HepG2 (cell line): Measurements from ENCODE around the gene UBE2M. TPM values are rescaled to one million over a fixed set of nuclear protein-coding genes. Genes with fewer than 3 reads are reported as not detected.
A peak's percentile ranks its signal among the peaks of the same experiment; 100 is the strongest.

Experiments
- CENPT ChIP-seq: sonication (generic); formaldehyde crosslinking; IDR thresholded peaks from 2 replicates; pipeline ENCODE4 v1.8.0; 2022; ENCODE audit warnings: low read depth, mild to moderate bottlenecking, moderate library complexity, missing genetic modification reagents
- CHD2 ChIP-seq: IDR thresholded peaks from 2 replicates; pipeline ENCODE4 v1.6.1; 2011; ENCODE audit warnings: low read depth, low read length, improper control_type of control experiment
- EEA1 ChIP-seq: sonication (generic); formaldehyde crosslinking; IDR thresholded peaks from 2 replicates; pipeline ENCODE4 v1.5.1; 2020; ENCODE audit warnings: mild to moderate bottlenecking, missing genetic modification reagents, borderline replicate concordance
- FOXJ3 ChIP-seq: sonication (generic); formaldehyde crosslinking; IDR thresholded peaks from 2 replicates; pipeline ENCODE4 v1.4.0; 2020; ENCODE audit warnings: missing genetic modification reagents, mild to moderate bottlenecking, borderline replicate concordance
- KLF9 ChIP-seq: IDR thresholded peaks from 2 replicates; pipeline ENCODE4 v1.6.1; 2016; ENCODE audit warnings: low read depth
- MXI1 ChIP-seq: IDR thresholded peaks from 3 replicates; pipeline ENCODE4 v1.6.1; 2012; ENCODE audit warnings: low read depth, low read length, inconsistent platforms, borderline replicate concordance
- MYC ChIP-seq: sonication (generic); formaldehyde crosslinking; IDR thresholded peaks from 2 replicates; pipeline ENCODE4 v1.9.0; 2021; ENCODE audit warnings: missing genetic modification reagents, borderline replicate concordance
- PPARG ChIP-seq: conservative IDR thresholded peaks from 2 replicates; pipeline ENCODE4 v1.6.1; 2016; ENCODE audit warnings: missing biosample characterization, missing genetic modification reagents
- RBFOX2 ChIP-seq: fragments of 200-400 bp; formaldehyde crosslinking; IDR thresholded peaks from 2 replicates; pipeline ENCODE4 v1.6.1; 2017; ENCODE audit warnings: low read depth, mild to moderate bottlenecking, low read length
- RBM22 ChIP-seq: fragments of 200-400 bp; formaldehyde crosslinking; optimal IDR thresholded peaks from 2 replicates; pipeline ENCODE3; 2017; ENCODE audit warnings: mild to moderate bottlenecking, low read length, moderate library complexity
- RCOR2 ChIP-seq: IDR thresholded peaks from 2 replicates; pipeline ENCODE4 v1.6.1; 2016; ENCODE audit warnings: missing biosample characterization, missing genetic modification reagents
- SPEN ChIP-seq: sonication (generic); formaldehyde crosslinking; IDR thresholded peaks from 2 replicates; pipeline ENCODE4 v1.5.1; 2020; ENCODE audit warnings: low read depth, mild to moderate bottlenecking, missing genetic modification reagents
- TCF12 ChIP-seq, 2 experiments: fragments of 450-650 bp in 1 of 2; sonication (generic) in 1 of 2; formaldehyde crosslinking in 1 of 2; IDR thresholded peaks; 2 replicates each; pipeline versions ENCODE4 v1.6.1 to v1.8.0; 2017 to 2022; ENCODE audit warnings: antibody characterized with exemption in 1 of 2, mild to moderate bottlenecking in 1 of 2, missing genetic modification reagents in 1 of 2, moderate library complexity in 1 of 2
- ZFP62 ChIP-seq: sonication (generic); formaldehyde crosslinking; IDR thresholded peaks from 2 replicates; pipeline ENCODE4 v1.4.0; 2020; ENCODE audit warnings: missing genetic modification reagents
- ZFX ChIP-seq: sonication (generic); formaldehyde crosslinking; IDR thresholded peaks from 2 replicates; pipeline ENCODE4 v1.4.0; 2020; ENCODE audit warnings: mild to moderate bottlenecking, low read depth, missing genetic modification reagents, moderate library complexity
- ZNF20 ChIP-seq: sonication (generic); formaldehyde crosslinking; IDR thresholded peaks from 2 replicates; pipeline ENCODE4 v1.4.0; 2020; ENCODE audit warnings: mild to moderate bottlenecking, moderate library complexity, missing genetic modification reagents
- ZNF777 ChIP-seq: sonication (generic); formaldehyde crosslinking; IDR thresholded peaks from 2 replicates; pipeline ENCODE4 v1.4.0; 2020; ENCODE audit warnings: missing genetic modification reagents
- ZNF839 ChIP-seq: sonication (generic); formaldehyde crosslinking; IDR thresholded peaks from 2 replicates; pipeline ENCODE4 v1.4.0; 2020; ENCODE audit warnings: missing genetic modification reagents, mild to moderate bottlenecking, borderline replicate concordance
- ZNF883 ChIP-seq: sonication (generic); formaldehyde crosslinking; IDR thresholded peaks from 2 replicates; pipeline ENCODE4 v1.5.1; 2020; ENCODE audit warnings: mild to moderate bottlenecking, missing genetic modification reagents; ENCODE audit errors: not compliant biosample characterization
- polyA plus RNA-seq, 8 experiments: library from polyadenylated mRNA; depleted of rRNA in 3 of 8; stranded (reverse) in 7 of 8; unstranded in 1 of 8; fragments of >200 nt; fragmentation: Illumina TruSeq in 4 of 8; extraction: Trizol in 4 of 8; gene quantifications; 2 replicates each; pipeline versions ENCODE4 v1.2.1 to v1.2.3, GENCODE V29; 2011 to 2016; ENCODE audit warnings: low read depth in 4 of 8, missing spikeins in 1 of 8, mixed read lengths in 1 of 8; ENCODE audit not compliant: insufficient read depth in 1 of 8
- total RNA-seq, 5 experiments: library from RNA; depleted of rRNA; stranded (reverse); fragments of >200 nt; fragmentation: Illumina TruSeq; extraction: Trizol; gene quantifications; 2 replicates each; pipeline ENCODE4 v1.2.3, GENCODE V29; 2016; ENCODE audit warnings: low read depth in 1 of 5
- TF ChIP-seq, protein P1 (sequence below): sonication (generic); formaldehyde crosslinking; IDR thresholded peaks from 2 replicates; pipeline ENCODE4 v1.5.0; 2020; ENCODE audit warnings: missing genetic modification reagents
- TF ChIP-seq, protein P2 (sequence below): sonication (generic); formaldehyde crosslinking; IDR thresholded peaks from 2 replicates; pipeline ENCODE4 v1.5.0; 2020; ENCODE audit warnings: missing genetic modification reagents
- TF ChIP-seq, protein P3 (sequence below): sonication (generic); formaldehyde crosslinking; IDR thresholded peaks from 2 replicates; pipeline ENCODE4 v1.9.0; 2021; ENCODE audit warnings: missing genetic modification reagents, borderline replicate concordance
- TF ChIP-seq, protein P4 (sequence below): sonication (generic); formaldehyde crosslinking; IDR thresholded peaks from 2 replicates; pipeline ENCODE4 v1.5.0; 2020; ENCODE audit warnings: mild to moderate bottlenecking, missing genetic modification reagents, moderate library complexity

Gene UBE2M
- total and polyA plus RNA-seq, 2 of the 13 experiments (the other 11 are each of a cell fraction or from before 2014, with no cell fraction given) = 36.2 to 50.3 TPM

DNA sequence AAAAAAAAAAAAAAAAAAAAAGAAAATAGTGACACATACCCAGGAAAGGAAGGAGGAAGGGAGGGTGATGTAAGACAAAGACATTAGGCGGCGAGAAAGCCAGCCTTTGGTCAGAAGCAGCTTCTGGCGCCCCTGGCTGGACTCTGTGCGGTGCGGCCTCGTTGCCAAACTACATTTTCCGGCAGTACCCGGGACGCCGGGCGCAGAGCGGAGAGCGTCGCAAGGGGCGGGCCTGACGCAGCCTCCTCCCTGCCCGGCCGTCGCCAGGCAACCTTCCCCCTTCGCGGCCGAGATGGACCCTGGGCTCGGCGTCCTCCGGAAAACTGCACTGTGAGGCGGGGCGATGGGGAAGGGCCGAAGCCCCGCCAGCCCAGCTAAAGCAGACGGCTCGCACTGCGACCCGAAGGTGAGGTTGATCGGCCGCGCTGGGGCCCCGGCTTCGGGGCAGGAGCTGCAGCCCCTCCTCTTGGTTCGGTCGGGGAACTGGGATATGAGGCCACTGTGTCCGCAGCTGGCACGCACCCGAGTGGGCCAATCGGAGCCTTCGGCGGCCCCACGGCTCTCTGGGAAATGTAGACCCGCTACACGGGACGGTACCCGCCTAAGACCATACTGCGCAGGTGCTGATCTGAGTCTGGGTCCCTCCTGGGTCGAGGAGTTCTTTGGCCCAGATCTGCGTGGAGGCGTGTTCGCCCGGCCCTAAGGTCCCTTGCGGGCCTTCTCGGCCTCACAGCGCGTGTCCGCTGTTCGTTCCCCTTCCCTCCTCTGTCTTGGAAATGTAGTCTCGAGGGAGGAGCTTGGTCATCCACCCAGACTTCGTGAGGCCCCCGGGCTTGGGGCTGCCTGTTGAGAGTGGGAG, 17.0 kb upstream of the UBE2M start (continued):
- peak; percentile 69 for TF ChIP-seq ZNF883 (CRISPR knock-in tag)
- TF ChIP-seq ZNF839 (CRISPR knock-in tag) = peak; percentile 92; the same call in 1 of the 2 replicates
- TF ChIP-seq CHD2 = 0 out of 2 replicates have a peak, but pooled peaks have one; percentile 22
- TF ChIP-seq, protein P1, sequence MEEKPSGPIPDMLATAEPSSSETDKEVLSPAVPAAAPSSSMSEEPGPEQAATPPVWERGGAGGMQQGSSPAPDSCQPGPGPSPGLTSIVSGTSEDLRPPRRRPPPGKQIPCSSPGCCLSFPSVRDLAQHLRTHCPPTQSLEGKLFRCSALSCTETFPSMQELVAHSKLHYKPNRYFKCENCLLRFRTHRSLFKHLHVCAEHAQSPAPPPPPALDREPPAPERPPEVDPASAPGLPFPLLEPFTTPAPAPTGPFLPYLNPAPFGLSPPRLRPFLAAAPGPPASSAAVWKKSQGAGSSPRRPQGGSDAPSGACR (CRISPR knock-in tag) = no peak
- peak; percentile 62 for TF ChIP-seq ZNF777 (CRISPR knock-in tag)
- peak; percentile 88 for TF ChIP-seq ZFX
- TF ChIP-seq ZNF20 = peak; percentile 64; the same call in 1 of the 2 replicates
- TF ChIP-seq, protein P2, sequence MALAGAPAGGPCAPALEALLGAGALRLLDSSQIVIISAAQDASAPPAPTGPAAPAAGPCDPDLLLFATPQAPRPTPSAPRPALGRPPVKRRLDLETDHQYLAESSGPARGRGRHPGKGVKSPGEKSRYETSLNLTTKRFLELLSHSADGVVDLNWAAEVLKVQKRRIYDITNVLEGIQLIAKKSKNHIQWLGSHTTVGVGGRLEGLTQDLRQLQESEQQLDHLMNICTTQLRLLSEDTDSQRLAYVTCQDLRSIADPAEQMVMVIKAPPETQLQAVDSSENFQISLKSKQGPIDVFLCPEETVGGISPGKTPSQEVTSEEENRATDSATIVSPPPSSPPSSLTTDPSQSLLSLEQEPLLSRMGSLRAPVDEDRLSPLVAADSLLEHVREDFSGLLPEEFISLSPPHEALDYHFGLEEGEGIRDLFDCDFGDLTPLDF = 0 out of 2 replicates have a peak, but pooled peaks have one; percentile 29
- TF ChIP-seq KLF9 (CRISPR knock-in tag) = 0 out of 2 replicates have a peak, but pooled peaks have one; percentile 53
- TF ChIP-seq RBM22 = no peak
- peak; percentile 63; the same call in 1 of the 2 replicates for TF ChIP-seq ZFP62 (CRISPR knock-in tag)
- TF ChIP-seq FOXJ3 (CRISPR knock-in tag) = peak; percentile 61; the same call in 1 of the 2 replicates
- peak; percentile 96 for TF ChIP-seq RBFOX2
- TF ChIP-seq EEA1 (CRISPR knock-in tag) = peak; percentile 59; the same call in 1 of the 2 replicates
- TF ChIP-seq CENPT = no peak
- TF ChIP-seq RCOR2 (CRISPR knock-in tag) = no peak
- no peak for TF ChIP-seq TCF12 (IDR thresholded peaks at IDR 0.05)
- TF ChIP-seq TCF12 (CRISPR knock-in tag; IDR thresholded peaks at IDR 0.05) = no peak; the same call in 1 of the 2 replicates
- TF ChIP-seq MXI1 = peak; percentile 79; the same call in 2 of the 3 replicates
- TF ChIP-seq MYC (CRISPR knock-in tag) = peak; percentile 46; the same call in 1 of the 2 replicates
- TF ChIP-seq PPARG = 0 out of 2 replicates have a peak, but pooled peaks have one; percentile 14
- TF ChIP-seq, protein P3, sequence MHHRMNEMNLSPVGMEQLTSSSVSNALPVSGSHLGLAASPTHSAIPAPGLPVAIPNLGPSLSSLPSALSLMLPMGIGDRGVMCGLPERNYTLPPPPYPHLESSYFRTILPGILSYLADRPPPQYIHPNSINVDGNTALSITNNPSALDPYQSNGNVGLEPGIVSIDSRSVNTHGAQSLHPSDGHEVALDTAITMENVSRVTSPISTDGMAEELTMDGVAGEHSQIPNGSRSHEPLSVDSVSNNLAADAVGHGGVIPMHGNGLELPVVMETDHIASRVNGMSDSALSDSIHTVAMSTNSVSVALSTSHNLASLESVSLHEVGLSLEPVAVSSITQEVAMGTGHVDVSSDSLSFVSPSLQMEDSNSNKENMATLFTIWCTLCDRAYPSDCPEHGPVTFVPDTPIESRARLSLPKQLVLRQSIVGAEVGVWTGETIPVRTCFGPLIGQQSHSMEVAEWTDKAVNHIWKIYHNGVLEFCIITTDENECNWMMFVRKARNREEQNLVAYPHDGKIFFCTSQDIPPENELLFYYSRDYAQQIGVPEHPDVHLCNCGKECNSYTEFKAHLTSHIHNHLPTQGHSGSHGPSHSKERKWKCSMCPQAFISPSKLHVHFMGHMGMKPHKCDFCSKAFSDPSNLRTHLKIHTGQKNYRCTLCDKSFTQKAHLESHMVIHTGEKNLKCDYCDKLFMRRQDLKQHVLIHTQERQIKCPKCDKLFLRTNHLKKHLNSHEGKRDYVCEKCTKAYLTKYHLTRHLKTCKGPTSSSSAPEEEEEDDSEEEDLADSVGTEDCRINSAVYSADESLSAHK (CRISPR knock-in tag) = no peak
- TF ChIP-seq, protein P4, sequence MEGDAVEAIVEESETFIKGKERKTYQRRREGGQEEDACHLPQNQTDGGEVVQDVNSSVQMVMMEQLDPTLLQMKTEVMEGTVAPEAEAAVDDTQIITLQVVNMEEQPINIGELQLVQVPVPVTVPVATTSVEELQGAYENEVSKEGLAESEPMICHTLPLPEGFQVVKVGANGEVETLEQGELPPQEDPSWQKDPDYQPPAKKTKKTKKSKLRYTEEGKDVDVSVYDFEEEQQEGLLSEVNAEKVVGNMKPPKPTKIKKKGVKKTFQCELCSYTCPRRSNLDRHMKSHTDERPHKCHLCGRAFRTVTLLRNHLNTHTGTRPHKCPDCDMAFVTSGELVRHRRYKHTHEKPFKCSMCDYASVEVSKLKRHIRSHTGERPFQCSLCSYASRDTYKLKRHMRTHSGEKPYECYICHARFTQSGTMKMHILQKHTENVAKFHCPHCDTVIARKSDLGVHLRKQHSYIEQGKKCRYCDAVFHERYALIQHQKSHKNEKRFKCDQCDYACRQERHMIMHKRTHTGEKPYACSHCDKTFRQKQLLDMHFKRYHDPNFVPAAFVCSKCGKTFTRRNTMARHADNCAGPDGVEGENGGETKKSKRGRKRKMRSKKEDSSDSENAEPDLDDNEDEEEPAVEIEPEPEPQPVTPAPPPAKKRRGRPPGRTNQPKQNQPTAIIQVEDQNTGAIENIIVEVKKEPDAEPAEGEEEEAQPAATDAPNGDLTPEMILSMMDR (CRISPR knock-in tag) = peak; percentile 31; the same call in 1 of the 2 replicates
- TF ChIP-seq SPEN (CRISPR knock-in tag) = peak; percentile 82
